CD4-positive, alpha-beta T cell (primary cell): ENCODE results near the gene SYT14. TPM values are rescaled to one million over a fixed set of nuclear protein-coding genes. Genes with fewer than 3 reads are reported as not detected.

Experiments used
- ATAC-seq: fragments of 200-7000 bp; cut with Tn5 transposase; one replicate; pipeline ENCODE4 v1.10.0; 2022; ENCODE audit warnings: mild to moderate bottlenecking; ENCODE audit not compliant: poor library complexity
- CTCF ChIA-PET: fragments of 350-600 bp; sonication (Branson Sonifier 250); formaldehyde crosslinking; loops from one replicate; lab custom pipeline; 2021; ENCODE audit warnings: antibody characterized with exemption, inconsistent platforms; lab: Charles Lee
- POLR2A ChIA-PET: fragments of 350-600 bp; sonication (Branson Sonifier 250); formaldehyde crosslinking; loops from one replicate; lab custom pipeline; 2021; ENCODE audit warnings: antibody characterized with exemption, inconsistent platforms; lab: Charles Lee
- DNase-seq, 14 experiments: peaks; one replicate each; pipeline ENCODE4 v3.0.0-alpha.2; 2013 to 2020; ENCODE audit warnings: mixed read lengths in 2 of 14
- H3K27ac ChIP-seq, 2 donors: one replicate each; pipeline versions ENCODE4 v1.5.1 to v1.7.0; 2013; ENCODE audit warnings: low read length in 2 of 2, low read depth in 1 of 2, mild to moderate bottlenecking in 1 of 2
- H3K27me3 ChIP-seq, 2 experiments: 1 replicate in 1 of 2; 2 replicates in 1 of 2; pipeline versions ENCODE4 v1.6.1 to v1.7.0; 2013; ENCODE audit warnings: low read length in 2 of 2, control low read depth in 1 of 2, mild to moderate bottlenecking in 1 of 2, moderate library complexity in 1 of 2; ENCODE audit not compliant: insufficient read depth in 2 of 2, control insufficient read depth in 1 of 2
- H3K36me3 ChIP-seq: one replicate; pipeline ENCODE4 v1.6.1; 2013; ENCODE audit warnings: low read length, control low read depth; ENCODE audit not compliant: insufficient read depth
- H3K4me1 ChIP-seq: one replicate; pipeline ENCODE4 v1.6.1; 2013; ENCODE audit warnings: low read length, control low read depth; ENCODE audit not compliant: insufficient read depth
- H3K4me3 ChIP-seq: one replicate; pipeline ENCODE4 v1.5.1; 2013; ENCODE audit warnings: mild to moderate bottlenecking, low read length, moderate library complexity
- H3K9me3 ChIP-seq, 2 experiments: 1 replicate in 1 of 2; 2 replicates in 1 of 2; pipeline versions ENCODE4 v1.6.1 to v1.7.0; 2013; ENCODE audit warnings: low read length in 2 of 2, mild to moderate bottlenecking in 2 of 2, control low read depth in 1 of 2, moderate library complexity in 1 of 2; ENCODE audit not compliant: control insufficient read depth in 1 of 2, insufficient read depth in 1 of 2
- H3K27ac Mint-ChIP-seq: one replicate; pipeline ENCODE4 v1.8.0; 2020; ENCODE audit warnings: mixed read lengths
- H3K27me3 Mint-ChIP-seq: one replicate; pipeline ENCODE4 v1.8.0; 2021; ENCODE audit warnings: mixed read lengths
- H3K36me3 Mint-ChIP-seq: one replicate; pipeline ENCODE4 v1.8.0; 2021; ENCODE audit warnings: low read depth, mixed read lengths
- H3K4me1 Mint-ChIP-seq: one replicate; pipeline ENCODE4 v1.8.0; 2021; ENCODE audit warnings: low read depth, mixed read lengths
- H3K4me3 Mint-ChIP-seq: one replicate; pipeline ENCODE4 v1.8.0; 2020; ENCODE audit warnings: mild to moderate bottlenecking, mixed read lengths
- H3K9me3 Mint-ChIP-seq: one replicate; pipeline ENCODE4 v1.8.0; 2020; ENCODE audit warnings: mixed read lengths
- intact Hi-C, 2 experiments: fragments of 100-400 bp; cut with DNase I in 1 of 2; cut with micrococcal nuclease in 1 of 2; formaldehyde crosslinking; loops; one replicate each; pipeline versions ENCODE4 v1.15.1 to v1.9.0; 2023 to 2025; cut with DNase I, micrococcal nuclease
- total RNA-seq, 174 experiments: library from RNA in 2 of 174; stranded (reverse) in 2 of 174; gene quantifications; one replicate each; pipeline ENCODE4 v1.2.3 and lab custom pipeline; 2021 to 2026
- TF ChIP-seq, protein P1 (sequence below): fragments of 200-600 bp; IDR thresholded peaks from one replicate; pipeline ENCODE4 v1.8.0; 2022; ENCODE audit warnings: antibody characterized with exemption, mild to moderate bottlenecking

Gene SYT14
- total RNA-seq, 2 experiments from 2014 or later = not detected

DNA sequence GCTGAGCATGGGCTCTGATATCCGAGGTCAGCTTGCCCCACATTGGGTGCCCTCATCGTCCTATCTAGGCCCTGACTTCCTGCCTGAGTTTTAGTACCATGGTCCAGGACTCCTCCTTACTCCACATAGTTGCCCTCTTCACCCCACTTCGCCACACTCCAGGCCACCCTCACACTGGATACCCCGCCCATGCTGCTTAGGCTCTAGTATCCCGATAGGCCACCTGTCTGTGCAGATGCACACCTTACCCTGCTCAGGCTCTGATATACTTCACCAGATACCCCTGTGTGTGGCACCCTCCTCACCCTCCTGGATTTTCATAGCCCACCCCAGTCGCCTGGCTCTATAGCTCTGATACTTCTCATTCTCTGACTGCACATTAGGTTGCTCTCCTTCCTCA lies 149.0 kb downstream of the SYT14 start:
- Mint-ChIP-seq H3K36me3 (no peaks in the 10 kb centered on the region), H3K27ac (no peak overlapping the region), H3K4me1 (no peaks in the 10 kb centered on the region), H3K4me3 (no peak overlapping the region), H3K27me3 (no peaks in the 10 kb centered on the region), H3K9me3 (peaks cover 2% of the 10 kb centered on the region)
- ATAC-seq (no peak), DNase-seq (no peak)
- POLR2A ChIA-PET = no interaction called here
- Histone ChIP-seq H3K4me3 (no peak overlapping the region), H3K4me1 (no peaks in the 10 kb centered on the region), H3K36me3 (no peaks in the 10 kb centered on the region), H3K9me3 (peaks cover 0 to 11% of the 10 kb centered on the region in 2 experiments), H3K27ac (no peak overlapping the region), H3K27me3 (peaks cover 4 to 5% of the 10 kb centered on the region in 2 experiments)
- intact Hi-C loops = no loop called here
- CTCF ChIA-PET = no interaction called here
- TF ChIP-seq, protein P1, sequence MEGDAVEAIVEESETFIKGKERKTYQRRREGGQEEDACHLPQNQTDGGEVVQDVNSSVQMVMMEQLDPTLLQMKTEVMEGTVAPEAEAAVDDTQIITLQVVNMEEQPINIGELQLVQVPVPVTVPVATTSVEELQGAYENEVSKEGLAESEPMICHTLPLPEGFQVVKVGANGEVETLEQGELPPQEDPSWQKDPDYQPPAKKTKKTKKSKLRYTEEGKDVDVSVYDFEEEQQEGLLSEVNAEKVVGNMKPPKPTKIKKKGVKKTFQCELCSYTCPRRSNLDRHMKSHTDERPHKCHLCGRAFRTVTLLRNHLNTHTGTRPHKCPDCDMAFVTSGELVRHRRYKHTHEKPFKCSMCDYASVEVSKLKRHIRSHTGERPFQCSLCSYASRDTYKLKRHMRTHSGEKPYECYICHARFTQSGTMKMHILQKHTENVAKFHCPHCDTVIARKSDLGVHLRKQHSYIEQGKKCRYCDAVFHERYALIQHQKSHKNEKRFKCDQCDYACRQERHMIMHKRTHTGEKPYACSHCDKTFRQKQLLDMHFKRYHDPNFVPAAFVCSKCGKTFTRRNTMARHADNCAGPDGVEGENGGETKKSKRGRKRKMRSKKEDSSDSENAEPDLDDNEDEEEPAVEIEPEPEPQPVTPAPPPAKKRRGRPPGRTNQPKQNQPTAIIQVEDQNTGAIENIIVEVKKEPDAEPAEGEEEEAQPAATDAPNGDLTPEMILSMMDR = no peak

DNA sequence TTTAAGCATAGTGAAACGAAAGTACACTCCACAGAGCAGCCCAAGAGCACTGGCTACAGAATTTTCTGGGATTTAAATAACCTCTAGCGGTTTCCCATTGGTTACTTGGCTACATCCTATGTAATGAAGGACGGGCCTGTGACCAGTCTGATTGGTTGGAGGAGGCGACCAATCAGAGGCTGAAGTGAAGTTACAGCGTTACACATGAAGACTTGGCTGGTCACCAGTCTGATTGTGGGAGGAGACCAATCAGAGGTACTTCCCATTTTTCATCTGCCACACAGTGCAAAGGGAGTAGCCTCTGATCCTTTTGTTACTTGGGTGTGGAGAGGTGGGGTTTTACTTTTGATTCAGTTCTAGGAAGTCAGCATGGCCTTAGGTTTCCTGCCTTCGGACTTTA lies 151.8 kb downstream of the SYT14 start:
- DNase-seq (no peak), ATAC-seq (no peak)
- ChIA-PET POLR2A (no interaction called here), CTCF (interaction anchor here (0.7 kb wide), 1 partner anchor 73 kb away, joined by 3 read pairs; no protein-coding TSS in a partner anchor)
- Histone ChIP-seq H3K4me1 (no peaks in the 10 kb centered on the region), H3K27ac (no peak overlapping the region), H3K27me3 (peaks cover 4 to 5% of the 10 kb centered on the region in 2 experiments), H3K9me3 (peaks cover 0 to 8% of the 10 kb centered on the region in 2 experiments), H3K4me3 (no peak overlapping the region), H3K36me3 (no peaks in the 10 kb centered on the region)
- H3K36me3 Mint-ChIP-seq = no peaks in the 10 kb centered on the region
- H3K4me3 Mint-ChIP-seq = no peak overlapping the region
- peaks cover 11% of the 10 kb centered on the region for H3K27me3 Mint-ChIP-seq
- intact Hi-C loops = no loop called here
- no peaks in the 10 kb centered on the region for H3K4me1 Mint-ChIP-seq
- no peak overlapping the region for H3K27ac Mint-ChIP-seq
- H3K9me3 Mint-ChIP-seq = peaks cover 2% of the 10 kb centered on the region
- TF ChIP-seq, protein P1 = no peak

DNA sequence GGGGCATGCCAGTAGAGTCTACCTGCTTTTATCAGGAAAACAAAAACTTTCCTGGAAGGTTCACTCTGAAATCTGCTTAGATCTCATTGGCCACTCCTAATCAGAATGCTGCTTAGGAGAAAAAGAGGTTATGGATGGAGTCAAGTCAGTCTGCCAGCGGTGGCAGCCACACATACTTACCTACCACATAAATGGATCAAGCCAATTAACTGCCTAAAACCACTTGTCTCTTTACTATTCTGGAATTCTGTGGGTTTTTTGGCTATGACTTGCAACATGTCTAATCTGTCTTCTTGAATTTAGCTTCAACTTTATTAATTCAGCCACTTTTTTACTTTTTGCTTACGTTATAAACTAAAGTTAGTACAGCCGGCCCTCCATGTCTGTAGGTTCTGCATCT lies 154.3 kb downstream of the SYT14 start:
- H3K27ac Mint-ChIP-seq = no peak overlapping the region
- Histone ChIP-seq H3K27ac (no peak overlapping the region), H3K36me3 (no peaks in the 10 kb centered on the region), H3K9me3 (peaks cover 0 to 4% of the 10 kb centered on the region in 2 experiments), H3K27me3 (peaks cover 3 to 4% of the 10 kb centered on the region in 2 experiments), H3K4me1 (no peaks in the 10 kb centered on the region), H3K4me3 (no peak overlapping the region)
- H3K36me3 Mint-ChIP-seq = no peaks in the 10 kb centered on the region
- H3K27me3 Mint-ChIP-seq = peaks cover 11% of the 10 kb centered on the region
- no peaks in the 10 kb centered on the region for H3K4me1 Mint-ChIP-seq
- TF ChIP-seq, protein P1 = no peak
- ChIA-PET POLR2A (no interaction called here), CTCF (no interaction called here)
- H3K9me3 Mint-ChIP-seq = peaks cover 2% of the 10 kb centered on the region
- DNase-seq (no peak), ATAC-seq (no peak)
- no peak overlapping the region for H3K4me3 Mint-ChIP-seq
- intact Hi-C loops = no loop called here
